HG02798 (cell line): ENCODE measurements around the gene CMIP.

Experiments used
- ATAC-seq: cut with Tn5 transposase; IDR thresholded peaks from one replicate; pipeline ENCODE4 v1.9.1; 2021; ENCODE audit warnings: mild to moderate bottlenecking; ENCODE audit not compliant: unreplicated experiment, poor library complexity

CMIP gene

DNA sequence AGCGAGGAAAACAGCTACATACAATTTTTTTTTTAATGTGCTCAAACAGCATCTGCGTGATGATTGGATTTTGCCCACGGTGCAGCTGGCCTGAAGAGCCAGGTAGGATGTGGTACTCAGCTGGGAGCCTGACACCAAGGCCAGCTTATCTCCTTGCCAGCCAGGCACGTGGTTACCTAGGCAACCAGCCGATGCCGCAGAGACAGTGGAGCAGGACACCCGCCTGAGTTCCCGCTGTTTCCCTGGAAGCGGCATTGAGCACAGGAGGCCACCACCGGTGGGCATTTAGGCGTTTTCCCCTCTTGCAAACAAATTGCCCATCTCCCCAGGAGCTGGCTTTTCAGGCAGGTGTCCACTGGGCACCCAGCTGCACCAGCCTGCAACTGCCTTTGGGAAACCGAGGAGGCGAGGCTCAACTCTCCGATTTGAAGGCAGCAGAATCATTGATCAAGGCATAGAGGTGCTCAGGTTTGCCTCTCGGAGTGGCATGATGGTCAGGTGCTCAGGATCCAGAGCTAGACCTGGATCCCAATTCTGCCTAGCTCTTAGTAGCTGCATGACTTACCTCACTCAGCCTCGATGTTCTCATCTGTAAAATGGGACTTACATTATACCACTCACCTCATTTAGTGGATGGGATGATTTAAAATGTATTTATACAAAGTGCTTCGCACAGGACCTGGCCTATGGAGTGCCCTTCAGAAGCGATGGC is 196.9 kb downstream of the CMIP start:
- no peak for ATAC-seq

DNA sequence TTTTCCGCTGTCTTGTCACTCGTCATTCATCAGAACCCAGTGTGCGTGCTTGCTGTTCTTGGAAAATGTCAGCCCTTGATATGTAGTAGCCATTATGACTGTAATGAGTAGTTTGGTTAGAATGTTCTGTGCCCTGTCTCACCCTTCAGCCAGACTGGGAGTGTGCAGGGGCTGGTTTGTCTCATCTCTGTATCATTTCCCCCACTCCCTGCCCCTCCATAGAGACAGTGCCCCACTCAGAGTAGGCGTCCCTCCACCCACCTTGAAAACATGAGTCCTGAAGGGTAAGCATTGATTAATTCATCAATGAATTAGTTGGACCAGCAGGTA is 197.5 kb downstream of the CMIP start:
- no peak for ATAC-seq

DNA sequence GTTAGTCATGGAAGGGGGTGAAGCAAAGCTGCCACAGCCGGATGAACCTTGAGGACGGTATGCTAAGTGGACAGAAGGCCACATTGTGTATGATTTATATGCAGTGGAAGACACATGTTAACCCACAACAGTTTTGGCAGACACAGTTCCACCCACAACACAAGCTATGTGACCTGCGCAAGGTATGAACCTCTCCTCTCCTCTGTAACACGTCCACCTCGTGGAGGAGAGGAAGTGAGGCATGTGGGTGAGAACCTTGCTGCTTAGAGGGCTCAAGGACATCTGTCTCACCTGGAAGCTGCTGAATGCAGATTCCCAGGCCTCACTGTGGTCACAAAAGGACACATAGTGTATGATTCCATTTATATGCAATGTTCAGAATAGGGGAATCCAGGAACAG is 198.3 kb downstream of the CMIP start:
- no peak for ATAC-seq

DNA sequence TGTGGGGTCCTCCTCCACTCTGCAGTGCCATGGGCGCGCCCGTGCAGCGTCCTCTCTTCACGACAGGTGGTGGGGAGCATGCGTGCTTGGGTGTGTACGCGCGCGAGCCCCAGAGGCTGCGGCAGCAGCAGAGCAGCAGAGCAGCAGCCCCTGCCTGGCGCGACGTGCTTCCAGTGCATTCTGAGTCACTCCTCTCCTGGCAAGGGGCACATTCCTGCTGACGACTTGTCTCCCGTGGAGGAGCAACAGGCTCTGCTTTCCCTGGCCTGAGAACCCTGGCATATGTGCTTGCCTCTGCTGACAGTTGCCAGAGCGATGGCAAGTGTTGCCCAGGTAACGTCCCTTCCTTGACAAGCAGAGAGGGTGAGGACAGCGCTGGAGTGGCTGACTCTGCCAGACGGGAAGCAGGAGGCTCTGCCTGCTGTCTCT is 200.7 kb downstream of the CMIP start:
- ATAC-seq, result no peak

DNA sequence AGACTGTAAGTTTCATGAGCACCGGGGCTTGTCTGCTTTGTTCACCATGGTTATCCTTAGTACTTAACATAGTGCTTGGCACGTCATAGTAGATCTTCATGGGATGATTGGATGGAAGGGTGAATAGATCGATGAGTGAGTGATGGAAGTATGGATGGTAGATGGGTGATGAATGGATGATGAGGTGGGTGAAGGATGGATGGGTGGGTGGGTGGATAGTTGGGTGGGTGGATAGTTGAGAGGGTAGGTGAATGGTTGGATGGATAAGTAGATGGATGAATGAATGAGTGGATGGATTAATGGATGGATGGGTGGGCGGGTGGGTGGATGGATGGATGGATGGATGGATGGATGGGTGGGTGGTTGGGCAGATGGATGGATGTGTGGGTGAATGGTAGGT is 201.3 kb downstream of the CMIP start:
- ATAC-seq, result no peak

DNA sequence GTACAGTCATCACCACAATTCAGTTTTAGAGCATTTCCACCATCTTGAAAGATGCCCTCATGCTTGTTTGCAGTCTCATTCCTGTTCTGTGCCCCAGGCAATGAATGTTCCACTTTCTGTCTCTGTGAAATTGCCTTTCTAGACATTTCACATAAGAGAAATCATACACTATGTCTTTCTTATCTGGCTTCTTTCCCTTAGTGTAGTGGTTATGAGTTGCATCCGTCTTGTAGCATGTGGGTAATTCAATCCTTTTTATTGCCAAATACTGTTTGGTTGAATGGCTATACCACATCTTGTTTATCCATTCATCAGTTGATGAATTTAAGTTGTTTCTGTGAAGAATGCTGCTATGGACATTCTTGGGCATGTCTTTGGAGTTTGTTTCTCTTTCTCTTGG is 202.0 kb downstream of the CMIP start:
- ATAC-seq, result no peak

DNA sequence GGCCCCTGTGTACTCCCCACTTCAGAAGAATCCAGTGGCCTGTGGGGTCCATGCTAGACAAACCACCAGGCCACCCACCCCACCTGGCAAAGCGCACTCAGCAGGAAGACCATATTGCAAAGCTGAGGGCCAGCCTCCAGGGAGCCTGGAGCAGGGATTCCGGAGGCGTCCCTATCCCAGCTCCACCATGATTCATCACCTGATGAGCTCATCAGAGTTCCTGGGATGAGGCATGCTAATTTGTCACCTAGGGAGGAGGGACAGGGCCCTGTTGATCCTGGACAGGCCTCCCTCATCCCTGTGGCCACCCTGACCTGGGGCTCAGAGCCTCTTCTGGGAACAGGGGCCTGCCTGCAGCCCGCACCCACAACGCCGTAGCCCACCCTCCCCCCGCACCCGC is 202.9 kb downstream of the CMIP start:
- ATAC-seq, result no peak

DNA sequence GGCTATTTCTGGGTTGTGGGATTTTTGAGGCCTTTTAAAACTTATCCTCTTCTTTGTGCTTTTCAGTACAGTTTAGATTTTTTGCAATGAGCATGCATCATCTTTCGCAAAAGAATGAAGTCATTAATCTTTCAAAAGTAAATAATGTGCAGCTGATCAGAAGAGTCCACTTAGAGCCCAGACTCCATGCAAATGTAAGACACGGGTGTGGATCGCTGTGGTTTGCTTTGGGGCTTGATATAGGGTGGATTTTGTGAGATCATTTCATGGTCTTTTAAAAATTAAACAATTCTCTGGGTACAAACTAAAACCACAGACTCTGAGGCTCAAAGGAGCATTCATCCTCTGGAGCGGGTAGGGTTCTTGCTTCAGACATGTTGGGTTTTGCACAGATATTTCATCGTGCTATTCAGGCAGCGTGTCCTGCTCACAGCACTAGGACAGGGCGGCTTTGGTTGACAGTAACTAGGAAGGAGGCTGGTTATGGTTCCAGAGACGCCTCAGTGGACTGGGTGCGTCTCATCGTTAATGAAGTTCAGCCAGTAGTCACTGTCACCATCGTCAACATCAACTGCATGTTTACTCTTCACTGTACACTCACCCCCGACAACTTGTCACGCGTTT is 205.1 kb downstream of the CMIP start:
- no peak for ATAC-seq

DNA sequence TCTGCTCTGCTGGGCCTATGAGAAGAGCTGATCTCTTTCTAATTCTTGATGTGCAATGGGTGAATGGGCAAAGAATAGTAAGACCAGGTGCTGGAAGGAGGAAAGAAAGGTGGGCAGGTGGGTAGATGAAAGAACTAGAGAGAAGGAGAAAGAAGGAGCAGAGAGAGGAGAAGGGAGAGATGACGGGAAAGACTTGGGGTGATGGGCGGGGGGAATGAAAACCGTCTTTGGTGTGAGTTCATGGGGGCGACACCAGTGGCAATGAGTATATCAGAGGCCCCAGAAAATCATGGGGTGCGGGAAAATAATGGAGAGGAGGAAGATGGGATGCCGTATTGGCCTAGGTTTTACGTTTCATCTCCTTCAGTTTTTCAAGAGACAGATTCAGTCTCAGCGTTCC is 205.7 kb downstream of the CMIP start:
- no peak for ATAC-seq

DNA sequence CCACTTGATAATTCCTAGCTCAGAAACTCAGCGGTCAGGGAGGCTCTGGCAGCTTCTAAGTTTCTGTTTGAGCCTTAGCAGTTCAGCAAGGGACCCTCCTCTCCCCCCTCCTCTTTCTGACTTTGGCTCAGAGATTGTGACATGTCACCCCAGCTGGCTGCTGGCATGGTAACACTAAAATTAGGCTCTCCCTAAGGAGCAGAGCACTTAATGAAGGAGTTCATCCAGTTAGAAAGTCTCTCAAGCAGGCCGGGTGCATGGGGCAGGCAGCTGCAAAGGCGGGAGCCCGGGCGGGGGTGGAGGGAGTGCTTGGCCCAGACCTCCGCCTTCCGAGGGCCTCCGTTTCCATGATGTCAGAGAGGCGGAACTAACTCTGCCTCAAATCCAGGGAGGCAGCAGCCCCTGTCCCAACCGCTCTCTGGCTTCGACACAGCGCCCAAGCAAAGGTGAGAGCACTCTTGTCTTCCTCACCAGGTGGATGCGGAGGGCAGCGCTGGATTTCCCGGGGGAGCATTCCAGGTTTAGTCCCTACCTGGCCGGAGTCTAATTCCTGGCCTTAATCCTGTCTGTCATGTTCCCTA is 206.5 kb downstream of the CMIP start:
- ATAC-seq, result no peak

DNA sequence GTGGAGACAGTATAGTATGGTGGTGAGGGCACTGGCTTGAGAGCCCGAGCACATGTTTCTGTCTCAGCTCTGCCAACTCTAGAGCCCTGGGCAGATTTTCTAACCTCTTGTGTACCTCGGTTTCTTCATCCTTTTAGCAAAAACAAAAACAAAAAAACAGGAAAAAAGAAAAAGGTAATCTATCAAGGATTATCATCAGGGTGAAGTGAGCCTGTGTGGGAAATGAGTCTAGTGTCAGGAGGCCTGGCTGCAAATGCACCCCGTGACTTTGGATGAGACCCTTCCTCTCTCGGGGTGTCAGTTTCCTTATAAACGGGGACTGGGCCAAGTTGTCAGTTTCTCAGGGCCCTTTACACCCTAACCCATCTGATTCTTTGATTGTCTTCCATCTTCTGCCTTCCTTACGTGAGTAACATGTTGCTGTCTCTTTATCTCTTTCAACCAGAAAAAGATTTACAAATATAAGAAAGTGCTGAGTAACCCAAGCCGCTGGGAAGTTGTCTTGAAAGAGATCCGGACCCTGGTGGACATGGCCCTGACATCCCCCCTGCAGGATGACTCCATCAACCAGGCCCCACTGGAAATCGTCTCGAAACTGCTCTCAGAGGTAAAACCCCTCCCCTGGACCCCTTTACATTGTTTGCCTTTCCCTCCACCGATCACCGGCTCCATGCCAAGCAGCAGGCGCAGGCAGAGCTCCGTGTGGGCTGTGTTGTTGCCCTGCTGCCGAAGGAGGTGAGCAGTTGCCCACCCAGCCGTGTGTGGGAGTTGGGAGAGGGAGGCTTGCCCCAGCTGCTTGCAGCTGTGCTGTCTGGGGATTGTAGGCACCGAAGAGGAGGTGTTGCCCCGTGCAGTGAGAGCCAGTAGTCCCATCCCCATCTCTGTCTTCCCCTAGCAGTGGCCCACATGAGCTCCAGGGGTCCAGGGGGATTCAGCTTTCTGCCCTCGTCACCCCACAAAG is 207.4 kb downstream of the CMIP start:
- peak; percentile 41 for ATAC-seq

DNA sequence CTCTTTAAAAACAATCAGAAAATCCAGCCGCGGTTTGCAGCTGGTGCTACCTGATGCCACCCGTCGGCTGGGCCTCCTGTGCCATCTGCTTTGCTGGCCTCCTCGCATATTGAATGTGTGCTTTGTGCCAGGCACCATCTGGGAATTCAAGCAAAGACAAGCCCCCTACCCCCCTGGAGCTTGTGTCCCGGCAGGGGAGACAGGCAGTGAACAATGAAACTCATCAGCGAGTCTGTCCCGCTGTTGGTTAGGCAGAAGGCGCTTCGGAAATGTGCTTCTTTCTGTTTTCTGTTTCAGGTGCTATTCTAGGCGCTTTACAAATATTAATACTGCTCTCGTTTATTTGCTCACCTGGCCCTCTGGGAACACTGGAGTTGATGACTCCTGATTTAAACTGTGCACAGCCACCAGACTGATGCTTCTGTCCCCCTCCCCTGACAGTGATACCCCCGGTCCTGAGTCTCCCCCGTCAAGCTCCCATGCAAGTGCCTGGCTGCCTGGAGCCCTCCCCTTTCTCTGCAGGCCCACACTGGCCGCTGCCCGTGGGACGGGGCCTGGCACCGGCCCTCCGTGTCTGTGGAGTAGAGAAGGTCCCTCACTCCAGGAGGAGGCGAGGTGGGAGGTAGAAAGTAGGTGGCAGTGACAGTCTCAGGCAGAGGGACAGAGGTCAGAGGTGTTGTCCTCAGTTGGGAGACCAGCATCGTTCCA is 208.3 kb downstream of the CMIP start:
- peak; percentile 73 for ATAC-seq

DNA sequence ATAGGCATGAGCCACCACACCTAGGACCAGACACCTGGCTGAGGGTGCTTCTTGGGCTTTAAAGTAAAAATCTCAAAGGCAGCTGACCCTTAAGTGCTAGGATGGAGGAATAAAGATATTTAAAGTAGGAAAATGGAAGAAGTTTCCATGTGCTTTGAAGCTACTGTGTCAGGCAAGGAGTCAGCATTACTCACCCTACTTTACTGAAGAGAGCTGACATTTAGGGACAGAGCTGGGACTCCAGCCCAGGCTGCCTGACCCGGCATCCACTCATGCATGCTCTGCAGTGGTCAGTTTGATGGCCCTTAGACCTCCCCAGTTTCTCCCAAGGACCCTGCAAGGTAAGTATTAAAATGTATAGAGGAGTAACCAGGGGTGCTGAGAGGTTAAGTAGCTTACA is 209.7 kb downstream of the CMIP start:
- ATAC-seq, result no peak

DNA sequence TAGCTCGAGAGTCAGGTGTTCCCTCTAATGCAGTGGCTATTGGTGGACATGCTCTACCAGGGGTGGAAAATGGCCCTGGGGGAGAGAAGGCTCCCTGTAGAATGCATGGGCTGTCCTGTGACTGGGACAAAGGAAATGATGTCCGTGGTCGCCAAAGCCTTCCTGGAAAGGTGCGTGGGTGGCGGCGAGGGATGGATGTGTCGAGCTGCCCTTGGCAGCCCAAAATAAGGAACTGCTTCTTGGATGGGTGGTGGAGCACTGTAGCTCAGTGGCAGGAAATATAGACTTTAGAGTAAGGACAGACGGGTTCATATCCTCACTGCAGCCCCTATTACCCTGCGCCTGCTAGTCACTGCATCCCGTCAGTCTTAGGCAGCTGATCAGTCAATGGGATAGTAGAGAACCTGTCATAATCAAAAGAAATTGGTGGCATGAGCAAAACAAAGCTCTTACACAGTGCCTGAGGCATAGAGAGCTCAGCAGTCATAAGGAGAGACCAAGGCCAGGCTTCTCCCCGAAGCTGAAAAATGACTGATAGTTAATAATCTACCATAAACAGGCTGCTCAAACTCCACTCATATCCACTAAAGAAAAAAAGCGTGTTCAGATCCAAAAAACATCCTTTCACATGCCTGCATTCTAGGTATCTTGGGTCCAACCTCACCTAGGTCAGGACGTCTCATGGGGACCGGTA is 211.0 kb downstream of the CMIP start:
- no peak for ATAC-seq

DNA sequence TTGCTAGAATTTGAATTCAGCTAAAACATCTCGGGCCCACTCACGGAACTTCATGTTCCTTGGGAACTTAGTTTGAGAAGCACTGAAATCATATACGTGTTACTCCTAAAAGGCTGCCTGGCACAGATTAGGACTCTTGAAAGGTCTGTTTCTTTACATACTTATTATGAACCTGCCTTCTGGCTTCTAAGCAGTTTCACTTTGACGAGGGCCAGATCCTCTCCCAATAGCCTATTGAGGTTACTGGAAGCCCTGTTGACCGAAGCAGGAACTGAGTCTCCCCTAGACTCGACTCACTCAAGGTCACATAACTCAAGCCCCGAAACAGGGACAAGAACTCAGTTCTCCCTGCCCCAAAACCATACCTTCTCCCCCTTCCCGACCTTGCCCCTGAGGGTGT is 212.6 kb downstream of the CMIP start:
- peak; percentile 72 for ATAC-seq

DNA sequence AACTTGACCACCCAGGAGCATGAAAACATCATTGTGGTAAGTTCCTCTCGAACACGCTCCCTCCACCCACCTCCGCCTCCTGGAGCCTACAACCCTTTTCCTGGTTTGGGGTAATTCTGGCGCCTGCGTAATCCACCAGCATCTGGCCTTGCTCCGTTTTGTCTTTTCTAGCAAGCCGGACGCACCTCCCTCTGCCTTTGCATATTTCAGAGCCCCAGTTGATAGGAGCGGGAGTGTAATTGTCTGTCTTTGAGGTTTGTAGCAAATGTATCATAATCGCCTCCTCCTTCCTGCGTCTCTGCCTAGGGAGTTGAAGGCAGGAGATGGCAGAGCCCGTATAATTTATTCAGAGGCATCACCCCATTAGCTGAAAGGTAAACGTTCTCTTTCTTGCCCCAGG is 213.2 kb downstream of the CMIP start:
- no peak for ATAC-seq

DNA sequence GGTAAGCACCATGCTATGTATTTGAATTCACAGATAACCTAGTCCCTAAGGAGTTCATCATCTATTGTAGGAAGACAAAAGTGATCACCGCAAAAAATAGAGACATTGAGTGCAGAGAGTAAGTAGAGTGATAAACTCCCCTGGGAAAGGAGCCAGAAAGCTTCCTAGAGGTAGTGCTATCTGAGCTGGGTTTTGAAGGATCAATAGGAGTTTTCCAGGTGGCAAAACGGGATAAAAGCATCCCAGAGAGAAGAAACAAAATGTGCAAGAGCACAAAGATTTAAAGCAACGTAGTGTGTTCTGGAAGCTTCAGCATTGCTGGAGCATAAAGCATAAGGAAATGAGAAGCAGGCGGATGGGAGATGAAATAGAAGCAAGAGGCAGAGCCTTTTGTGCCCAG is 213.8 kb downstream of the CMIP start:
- no peak for ATAC-seq

DNA sequence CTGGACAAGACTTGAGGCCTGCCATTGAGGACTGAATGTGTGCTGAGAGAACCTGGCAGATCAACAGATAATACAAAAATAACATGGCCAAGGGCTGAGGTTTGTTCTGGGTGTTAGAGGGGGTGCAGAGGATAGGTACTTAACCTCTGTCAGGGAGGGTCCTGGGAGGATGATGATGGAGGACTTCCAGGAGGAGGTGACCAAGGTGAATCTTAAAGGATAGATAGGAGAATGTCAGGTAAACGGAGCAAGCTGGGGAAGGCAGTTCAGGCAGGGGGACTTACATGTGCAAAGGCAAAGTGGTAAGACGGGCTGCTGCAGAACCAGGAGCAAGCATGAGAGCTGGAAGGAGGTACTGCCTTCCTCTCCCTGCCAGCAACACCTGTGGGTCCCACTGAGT is 214.6 kb downstream of the CMIP start:
- ATAC-seq, result no peak

DNA sequence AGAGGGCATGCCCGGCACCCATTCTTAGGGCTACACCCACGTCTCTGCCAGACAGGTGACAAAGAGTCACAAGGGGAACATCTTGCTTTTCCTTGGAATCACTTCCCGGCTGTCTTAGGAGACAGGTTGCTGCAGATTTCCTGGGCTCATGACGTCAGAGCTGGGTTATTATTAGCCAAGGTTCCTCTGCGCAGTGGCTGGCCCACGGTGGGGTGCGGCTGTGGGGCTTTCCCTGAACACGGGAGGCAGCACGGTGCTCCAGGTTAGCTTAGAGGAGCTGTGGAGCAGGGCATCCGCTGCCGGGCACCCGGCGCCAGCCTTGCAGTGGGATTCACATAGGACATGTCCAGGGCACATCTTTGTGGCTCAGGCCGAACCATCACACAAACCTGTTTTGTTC is 216.5 kb downstream of the CMIP start:
- ATAC-seq, result no peak

DNA sequence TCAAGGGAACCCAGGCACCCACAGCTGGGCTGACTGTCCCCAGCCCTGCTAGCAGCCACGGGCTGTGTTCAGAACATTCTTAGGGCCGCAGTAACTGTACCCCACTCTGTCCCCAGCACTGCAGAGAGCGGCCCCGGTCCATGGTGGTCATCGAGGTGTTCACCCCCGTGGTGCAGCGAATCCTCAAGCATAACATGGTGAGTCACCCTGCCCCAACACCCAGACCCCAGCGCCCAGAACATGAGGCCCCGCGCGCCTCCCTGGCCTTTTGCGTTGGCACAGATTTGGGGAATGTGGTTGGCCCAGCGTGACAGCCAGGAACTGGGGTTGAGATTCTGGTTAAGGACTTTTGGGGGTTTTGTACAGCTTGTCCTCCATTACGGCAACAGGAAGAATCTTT is 219.5 kb downstream of the CMIP start:
- ATAC-seq, result no peak
